ENCODE measurements around the gene NRP1. TPM values are rescaled to one million over a fixed set of nuclear protein-coding genes. Genes with fewer than 3 reads are reported as not detected.
"Not testable (repeated sequence)": the region's sequence is repeated elsewhere in the genome, so short reads cannot be mapped to it uniquely, and the experiment has no call there.

NRP1 gene
- total RNA-seq, 2 donors from 2014 or later: 110 to 121 TPM

GRCh38 chr10:33303988-33304387 is 30.5 kb downstream of the NRP1 start:
- ATAC-seq (no peak), DNase-seq (no peak)
- intact Hi-C loops (cut with DNase I): no loop called here

GRCh38 chr10:33302208-33302829 is 32.1 kb downstream of the NRP1 start:
- intact Hi-C loops (cut with DNase I): no loop called here

DNA sequence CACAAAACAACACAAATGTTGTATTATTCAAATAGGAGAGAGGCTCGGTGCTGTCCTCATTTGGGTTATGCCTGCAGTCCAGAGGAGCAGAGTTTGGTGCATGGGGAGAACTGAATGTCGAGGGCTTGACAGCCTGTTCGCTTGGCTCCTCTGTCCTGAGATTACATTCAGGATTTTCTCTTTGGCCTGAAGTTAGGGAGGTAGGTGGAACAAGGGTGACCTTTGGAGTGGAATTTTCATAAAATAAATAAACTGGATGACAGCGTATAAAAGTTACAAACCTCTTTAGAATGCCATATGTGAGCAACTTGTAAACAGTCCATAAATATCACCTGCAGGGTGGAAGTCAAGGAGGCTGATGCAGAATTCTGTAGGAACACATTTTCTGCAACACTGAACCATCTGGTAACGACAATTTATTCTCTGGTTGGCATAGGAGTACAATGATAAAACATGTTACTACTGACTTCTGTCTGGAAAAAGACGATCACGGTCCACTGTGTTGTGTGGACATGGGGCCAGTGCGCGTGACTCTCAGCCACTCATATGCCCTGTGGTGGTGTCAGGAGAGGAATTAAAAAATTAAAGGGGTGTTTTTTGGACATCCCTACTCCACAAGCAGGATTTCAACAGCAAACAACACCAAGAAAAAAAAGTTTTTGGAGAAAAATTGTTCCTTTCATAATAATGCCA is 33.2 kb downstream of the NRP1 start:
- DNase-seq (no peak), ATAC-seq (no peak)
- intact Hi-C loops (cut with DNase I): no loop called here

More at GRCh38 chr10:33302208-33302829, 32.1 kb downstream of the NRP1 start:
- DNase-seq: peak; percentile 33
- peak; percentile 31 to 40 for ATAC-seq

DNA sequence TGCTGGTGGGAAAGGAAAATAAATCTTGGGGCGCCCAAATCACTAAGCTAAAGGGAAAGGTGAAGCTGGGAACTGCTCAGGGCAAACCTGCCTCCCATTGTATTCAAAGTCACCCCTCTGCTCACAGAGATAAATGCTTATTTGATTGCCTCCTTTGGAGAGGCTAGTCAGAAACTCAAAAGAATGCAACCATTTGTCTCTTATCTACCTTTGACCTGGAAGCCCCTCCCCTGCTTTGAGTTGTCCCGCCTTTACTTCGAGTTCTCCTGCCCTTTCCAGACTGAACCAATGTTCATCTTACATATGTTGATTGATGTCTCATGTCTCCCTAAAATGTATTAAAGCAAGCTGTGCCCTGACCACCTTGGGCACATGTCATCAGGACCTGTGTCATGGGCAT is 33.9 kb downstream of the NRP1 start:
- ATAC-seq; DNase-seq; intact Hi-C loops (cut with DNase I): not testable (repeated sequence)

GRCh38 chr10:33298893-33299292 is 35.6 kb downstream of the NRP1 start:
- intact Hi-C loops (cut with DNase I): no loop called here
- DNase-seq: no peak
- no peak for ATAC-seq

DNA sequence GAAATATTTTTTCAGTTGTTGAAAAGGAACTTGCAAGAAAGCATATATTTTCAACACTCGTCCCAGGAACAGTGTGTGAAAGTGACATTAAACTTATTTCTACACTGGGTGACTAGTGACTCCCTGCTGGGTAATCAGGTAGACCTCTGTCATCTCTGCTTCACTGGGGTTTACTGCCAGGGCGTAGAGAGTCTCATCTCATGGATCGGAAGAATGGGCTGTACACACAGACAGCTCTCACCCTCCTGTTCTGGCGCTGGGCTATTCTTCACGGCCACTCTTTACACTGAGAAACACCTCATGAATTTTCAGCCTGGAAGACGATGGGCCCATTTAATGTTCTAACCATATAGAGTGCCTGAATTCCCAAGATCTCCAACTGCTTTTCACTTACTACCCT is 36.4 kb downstream of the NRP1 start:
- ATAC-seq (no peak), DNase-seq (no peak)
- intact Hi-C loops (cut with DNase I): no loop called here

- intact Hi-C loops (cut with DNase I): no loop called here
- no peak for DNase-seq
- ATAC-seq: no peak
Measured at GRCh38 chr10:33295851-33296250, 38.6 kb downstream of the NRP1 start.

DNA sequence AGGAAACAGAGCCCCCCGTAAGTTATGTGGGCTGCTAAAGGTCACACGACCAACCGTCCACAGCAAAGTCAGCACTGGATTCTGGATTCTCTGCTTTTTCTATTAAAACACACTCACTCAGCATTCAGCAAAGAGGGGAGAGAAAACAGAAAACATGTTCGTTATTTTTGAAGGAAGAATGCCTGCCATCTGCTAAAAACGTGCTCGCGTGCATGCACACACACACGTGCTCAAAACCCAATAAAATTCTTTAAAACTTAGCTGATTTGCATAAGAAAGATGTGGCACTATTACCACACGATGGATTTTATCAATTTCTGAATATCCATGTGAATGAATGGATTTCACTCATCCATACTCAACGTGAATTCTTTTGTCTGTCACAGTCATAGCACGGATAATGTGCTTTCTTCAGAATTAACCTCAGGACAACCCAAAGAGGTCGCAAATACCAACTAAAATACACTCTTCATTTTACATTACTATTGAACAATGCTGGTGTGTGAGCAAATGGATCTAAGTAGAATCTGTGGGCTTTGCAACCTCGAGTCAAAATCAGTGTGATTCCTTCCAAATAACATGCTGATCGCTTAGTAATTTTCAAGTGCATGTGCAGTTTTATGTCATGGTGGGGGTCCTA is 40.8 kb downstream of the NRP1 start:
- ATAC-seq: no peak
- intact Hi-C loops (cut with DNase I): no loop called here

DNA sequence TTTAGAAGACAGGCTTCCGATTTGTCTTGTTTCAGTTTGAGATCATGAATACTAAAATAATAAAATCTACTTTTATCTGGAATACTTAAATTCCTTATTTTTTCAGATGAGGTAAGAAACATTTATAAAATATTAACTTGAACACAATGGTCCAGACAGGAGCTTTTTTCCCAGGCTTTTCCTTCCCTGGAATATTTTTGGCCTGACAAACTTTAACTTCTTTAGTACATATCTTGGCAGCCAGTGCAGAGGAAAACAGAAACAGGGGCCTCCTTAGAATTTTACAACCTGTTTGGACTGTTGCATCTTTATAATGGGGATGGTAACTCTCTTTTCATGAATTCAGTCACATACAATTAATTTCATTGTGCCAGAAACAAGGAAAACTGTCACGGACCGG is 41.4 kb downstream of the NRP1 start:
- intact Hi-C loops (cut with DNase I): no loop called here
- DNase-seq (no peak), ATAC-seq (no peak)

More for the DNA sequence above, 40.8 kb downstream of the NRP1 start:
- no peak for DNase-seq

GRCh38 chr10:33291053-33291592 is 43.3 kb downstream of the NRP1 start:
- no peak for DNase-seq
- intact Hi-C loops (cut with DNase I): no loop called here
- ATAC-seq: no peak

- intact Hi-C loops (cut with DNase I): no loop called here
- DNase-seq: no peak
- ATAC-seq: no peak
Measured at GRCh38 chr10:33290321-33291052, 44.0 kb downstream of the NRP1 start.

GRCh38 chr10:33289776-33290175 is 44.7 kb downstream of the NRP1 start:
- ATAC-seq: no peak
- intact Hi-C loops (cut with DNase I): no loop called here

GRCh38 chr10:33288127-33288526 is 46.3 kb downstream of the NRP1 start:
- DNase-seq: no peak
- ATAC-seq: peak; percentile 30 to 53
- intact Hi-C loops (cut with DNase I): no loop called here

More at GRCh38 chr10:33289776-33290175, 44.7 kb downstream of the NRP1 start:
- no peak for DNase-seq

DNA sequence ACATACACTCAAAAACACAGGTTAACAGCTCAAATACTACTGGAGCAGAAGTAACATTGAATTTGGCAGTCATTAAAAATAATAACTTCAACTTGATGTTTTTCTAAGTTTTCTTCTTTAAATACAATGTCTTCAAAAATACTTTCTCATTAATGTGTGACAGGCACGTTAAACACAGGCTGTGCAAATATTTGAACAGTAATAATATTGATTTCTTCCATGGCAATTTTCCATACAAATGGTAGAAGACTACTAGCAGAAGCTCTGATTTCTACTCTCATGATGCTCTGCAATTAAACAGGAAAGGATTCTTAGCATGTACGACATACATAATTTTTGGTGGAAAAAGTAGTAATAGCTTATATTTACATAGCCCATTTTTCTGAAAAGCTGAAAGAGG is 47.4 kb downstream of the NRP1 start:
- intact Hi-C loops (cut with DNase I): no loop called here
- no peak for ATAC-seq
- no peak for DNase-seq

DNA sequence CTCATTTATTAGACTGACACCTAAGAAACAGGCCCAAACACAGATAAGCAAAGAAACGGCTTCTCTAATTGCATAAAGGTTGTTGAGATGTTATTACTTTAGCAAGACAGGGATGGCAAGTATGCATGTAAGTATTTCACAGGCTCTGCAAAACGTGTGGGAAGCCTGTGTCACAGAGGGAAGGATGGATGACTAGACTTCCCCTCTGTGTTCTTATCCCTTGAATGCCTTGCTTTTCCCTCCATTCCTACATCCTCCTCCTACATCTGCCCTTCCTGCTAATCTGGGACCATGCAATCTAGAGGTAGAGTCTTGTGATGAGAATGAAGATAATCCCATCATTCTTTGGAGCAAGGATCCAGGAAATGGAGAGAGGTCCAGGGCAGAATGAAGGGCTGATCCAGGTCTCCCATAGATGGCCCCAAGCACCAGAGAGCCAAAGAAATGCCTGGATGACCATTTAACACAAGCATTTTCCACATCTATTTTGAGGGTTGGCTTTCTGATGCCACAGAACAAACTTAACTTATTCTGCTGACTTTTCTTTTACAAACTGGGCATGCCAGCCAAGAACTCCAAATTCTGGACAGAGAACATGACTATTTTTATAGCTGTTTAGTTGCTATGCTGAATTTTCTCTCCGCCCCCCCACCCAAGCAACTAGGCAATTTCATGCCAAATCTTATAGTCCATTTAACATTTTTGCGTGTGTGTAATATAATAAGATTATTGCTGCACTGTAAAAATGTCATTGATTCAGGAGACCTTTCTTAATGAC is 48.1 kb downstream of the NRP1 start:
- intact Hi-C loops (cut with DNase I): no loop called here
- no peak for DNase-seq
- peak in 1 of 2 donors; percentile 58 for ATAC-seq

DNA sequence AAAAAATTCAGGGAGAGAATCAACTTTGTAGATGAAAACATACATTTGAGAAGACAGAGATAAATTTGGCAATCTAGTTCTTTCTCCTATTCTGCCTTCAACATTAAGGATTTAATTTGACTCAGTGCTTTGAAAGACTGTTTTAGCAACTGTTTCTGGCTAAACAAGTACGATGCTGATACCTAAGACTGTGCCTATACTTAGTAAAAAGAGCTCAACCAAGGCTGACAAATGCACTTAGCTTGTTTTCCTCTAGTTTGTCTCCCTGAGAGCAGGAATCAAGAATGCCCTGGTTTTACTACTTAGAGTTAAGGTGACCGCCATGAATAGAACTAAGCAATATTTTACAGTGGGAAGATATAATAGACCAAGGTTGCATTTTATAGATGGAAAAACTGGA is 49.5 kb downstream of the NRP1 start:
- no peak for ATAC-seq

DNA sequence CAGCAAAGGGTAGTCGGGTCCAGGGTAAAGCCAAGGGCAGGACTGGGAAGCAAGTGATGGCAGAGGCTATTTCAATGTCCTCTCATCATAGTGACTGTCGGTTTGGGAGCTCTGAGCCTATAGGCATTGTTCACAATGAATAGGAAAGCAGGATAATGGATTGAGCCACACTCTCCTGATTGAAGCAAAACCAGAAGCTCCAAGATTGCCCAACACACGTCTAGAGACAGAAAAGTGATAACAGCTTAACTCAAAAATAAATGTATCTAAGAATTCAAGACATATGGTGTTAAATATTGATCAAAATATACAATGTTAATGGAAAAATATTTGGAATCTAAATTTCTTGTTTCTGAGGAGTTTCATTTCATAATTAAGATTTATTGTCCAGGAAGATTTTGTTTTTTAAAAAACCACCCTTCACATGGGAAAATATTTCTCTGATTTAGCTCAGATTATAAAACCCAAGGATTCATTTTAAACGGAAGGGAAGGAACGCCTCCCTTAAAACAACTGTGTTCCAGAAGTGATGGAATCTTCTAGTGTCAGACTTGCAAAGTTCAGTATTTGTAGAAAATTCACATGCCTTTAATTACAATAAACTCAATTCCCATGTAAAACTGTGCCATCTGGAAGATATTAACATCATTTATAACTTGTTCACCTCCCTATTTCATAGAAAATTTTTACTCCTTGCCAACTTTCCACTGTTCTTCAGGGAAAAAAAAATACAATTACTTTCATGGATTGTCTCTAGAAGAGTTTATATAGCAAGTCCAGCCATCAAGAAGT is 54.5 kb downstream of the NRP1 start:
- DNase-seq (no peak), ATAC-seq (peak; percentile 8 to 32)
- intact Hi-C loops (cut with DNase I): no loop called here

More for the DNA sequence above, 49.5 kb downstream of the NRP1 start:
- DNase-seq: no peak
- intact Hi-C loops (cut with DNase I): no loop called here

- ATAC-seq: peak in 1 of 2 donors; percentile 14
- intact Hi-C loops (cut with DNase I): no loop called here
- DNase-seq: no peak
Measured at GRCh38 chr10:33279276-33279675, 55.2 kb downstream of the NRP1 start.

Measured in left cardiac atrium (tissue), 4 donors.